Measurements from ENCODE around the gene TMEM52. TPM values are rescaled to one million over a fixed set of nuclear protein-coding genes. Genes with fewer than 3 reads are reported as not detected.

Gene TMEM52
- 0.15 and 0.17 TPM in 2 replicates for total RNA-seq

DNA sequence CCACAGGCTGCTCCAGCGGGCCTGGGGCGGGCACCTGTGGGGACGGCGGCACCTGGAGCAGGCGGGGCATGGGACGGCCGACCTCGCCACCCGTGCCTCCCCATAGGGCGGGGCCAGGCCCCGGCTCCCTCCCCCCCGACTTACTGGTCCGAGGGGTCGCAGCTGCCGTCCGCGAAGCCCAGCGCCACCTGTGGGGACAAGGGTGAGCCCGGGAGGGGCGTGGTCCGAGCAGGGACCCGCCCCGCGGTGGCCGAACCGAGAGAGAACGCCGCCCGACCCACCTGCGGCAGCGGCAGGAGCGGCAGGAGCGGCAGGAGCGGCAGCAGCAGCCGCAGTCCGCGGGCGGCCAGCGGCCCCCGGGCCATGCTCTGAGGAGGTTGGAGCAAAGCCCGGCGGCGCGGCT, at the start of gene TMEM52:
TSS of gene TMEM52 (minus strand) at position 379 of the 403 bp plus-strand sequence. CDS start at position 365, 14 bp downstream.

DNA sequence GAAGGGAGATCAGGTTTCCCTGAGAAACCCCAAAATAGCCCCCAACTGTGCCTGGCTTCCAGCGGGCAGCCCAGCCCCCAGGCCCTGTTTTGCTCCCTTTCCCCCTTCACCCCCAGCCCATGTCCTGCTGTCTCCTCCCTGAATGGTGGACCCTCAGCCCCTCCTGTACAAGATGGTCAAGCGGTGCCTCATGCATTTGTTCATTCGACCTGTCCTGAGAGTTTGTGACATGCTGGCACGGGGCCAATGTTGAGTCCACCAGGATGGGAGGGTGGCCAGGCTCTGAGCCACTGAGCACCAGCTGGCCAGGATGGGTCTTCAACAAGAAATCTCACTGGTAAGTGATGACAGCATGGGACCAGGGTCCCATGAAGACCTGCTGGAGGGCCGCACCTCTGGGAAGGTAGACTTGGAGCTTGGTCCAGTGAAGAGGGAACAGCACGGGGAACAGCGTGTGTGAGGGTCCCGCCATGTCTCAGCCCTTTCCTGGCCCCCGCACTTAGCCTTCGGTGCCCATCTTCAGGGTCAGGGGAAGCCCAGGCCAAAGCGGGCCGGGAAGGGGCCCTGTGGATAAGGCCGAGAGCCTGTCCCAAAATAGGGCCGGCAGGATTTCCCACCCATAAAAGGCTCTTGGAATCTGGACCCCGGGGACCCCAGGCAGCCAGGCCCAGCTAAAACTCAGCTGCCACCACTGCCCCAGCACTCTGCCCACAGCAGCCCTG, 3.9 kb downstream of the TMEM52 start, which contains the start of gene CALML6:
TSS of gene CALML6 (plus strand) at position 290 of the 722 bp plus-strand sequence. CDS start at position 311, 21 bp downstream.

DNA sequence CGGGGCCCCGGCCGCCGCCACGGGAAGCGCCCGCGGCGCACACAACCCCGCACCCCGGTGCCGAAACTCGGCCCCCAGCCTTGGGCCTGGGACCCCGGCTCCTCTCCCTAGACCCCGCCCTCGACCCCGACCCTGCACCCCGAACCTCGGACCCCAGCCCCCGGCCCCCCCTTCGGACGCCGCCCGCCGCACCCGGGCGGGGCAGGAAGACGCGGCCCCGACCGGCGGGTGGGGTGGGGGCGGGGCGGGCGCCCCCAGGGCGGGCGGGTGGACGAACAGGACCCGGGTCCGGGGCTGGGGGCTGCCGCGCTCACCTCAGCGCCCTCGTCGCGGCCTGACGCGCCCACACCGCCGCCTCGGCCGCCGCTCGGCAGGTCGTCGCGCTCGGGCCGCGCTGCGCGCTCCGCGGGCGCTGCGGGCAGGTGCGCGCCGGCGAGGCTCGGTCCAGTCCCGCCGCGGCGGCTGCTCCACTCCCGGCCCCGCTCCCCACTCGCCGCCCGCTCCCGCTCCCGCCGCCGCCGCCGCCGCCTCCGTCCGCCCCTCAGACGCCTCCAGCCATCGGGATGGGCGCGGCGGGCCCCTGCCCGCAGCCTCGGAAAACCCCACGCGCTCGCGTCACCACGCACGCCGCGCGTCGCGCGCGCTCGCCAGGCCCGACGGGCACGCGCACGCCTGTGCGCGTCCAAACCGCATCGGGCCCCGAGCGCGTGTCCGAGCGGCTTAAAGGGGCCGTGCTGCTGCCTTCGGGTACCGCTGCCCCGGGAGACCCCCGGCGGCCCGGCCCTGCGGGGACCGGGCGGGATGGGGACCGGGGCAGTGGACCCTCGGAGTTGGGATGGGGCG, 28.4 kb downstream of the TMEM52 start, which contains the start of gene GNB1:
TSS of gene GNB1 (minus strand) at position 582 of the 843 bp plus-strand sequence. CDS start 65,634 bp downstream, outside the sequence.

Other genes starting within 250 kb of the TMEM52 start
- gene SLC35E2B, start 226.5 kb downstream of the TMEM52 start, total RNA-seq: 28.8 and 59.7 TPM in 2 replicates
- gene CDK11A, start 194.9 kb downstream of the TMEM52 start, total RNA-seq: 12.5 and 25.0 TPM in 2 replicates
- gene NADK, start 140.8 kb downstream of the TMEM52 start, total RNA-seq: 31.1 and 60.2 TPM in 2 replicates
- 86.8 and 113 TPM in 2 replicates for gene GNB1, start 28.2 kb downstream of the TMEM52 start, total RNA-seq
- 0.15 and 0.50 TPM in 2 replicates for gene CALML6, start 4.0 kb downstream of the TMEM52 start, total RNA-seq
- not detected in 2 replicates for gene CFAP74, start 84.5 kb upstream of the TMEM52 start, total RNA-seq
- gene GABRD, start 100.1 kb upstream of the TMEM52 start, total RNA-seq: under 0.01 TPM in 1 of 2 replicates, not detected in the other
- 1.5 and 2.5 TPM in 2 replicates for gene PRKCZ, start 131.1 kb upstream of the TMEM52 start, total RNA-seq

Measured in smooth muscle cell of trachea (primary cell).